ENCODE measurements around the gene SMG6.

The SMG6 gene

DNA sequence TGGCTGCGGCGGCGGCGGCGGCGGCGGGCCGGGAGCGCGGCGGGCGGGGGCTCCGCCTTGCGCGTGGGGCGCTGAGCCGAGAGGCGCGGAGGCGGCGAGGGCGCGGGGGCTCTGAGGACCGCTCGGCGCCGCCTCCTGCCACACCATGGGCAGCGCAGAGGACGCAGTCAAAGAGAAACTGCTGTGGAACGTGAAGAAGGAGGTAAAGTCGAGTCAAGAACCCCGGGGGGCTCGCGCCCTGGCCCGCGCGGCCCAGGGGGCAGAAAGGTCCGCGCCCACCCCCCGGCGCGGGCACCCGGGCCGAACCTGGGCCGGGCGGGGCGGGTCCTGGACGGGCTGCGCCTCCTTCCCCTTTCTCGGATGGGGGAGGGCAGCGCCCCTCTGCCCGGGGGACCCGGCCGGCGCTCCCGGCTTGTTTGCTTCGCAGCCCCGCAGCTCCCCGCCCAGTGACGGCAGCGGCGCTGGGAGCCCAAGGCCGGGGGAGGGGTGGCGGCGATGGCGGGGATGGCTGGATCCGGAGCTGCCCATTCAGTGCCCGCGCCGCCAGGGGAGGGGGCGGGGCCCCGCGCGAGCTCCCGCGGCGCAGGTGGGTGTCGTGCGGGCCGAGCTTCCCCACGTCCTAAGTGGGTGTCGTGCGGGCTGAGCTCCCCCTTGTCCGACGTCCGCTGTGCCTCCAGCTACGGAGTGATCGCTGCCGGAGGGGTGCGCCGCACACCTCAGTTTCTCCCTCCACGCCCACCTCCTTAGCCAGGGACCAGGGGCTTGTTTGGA is 34.1 kb upstream of the SMG6 start:
- peak overlapping the region; percentile 87 for H3K9ac ChIP-seq (ENCODE audit: low read length)
- peak overlapping the region; percentile 12 for H2BK15ac ChIP-seq (ENCODE audit: low read depth, poor library complexity, severe bottlenecking)
- H3K9me3 ChIP-seq (ENCODE audit: control insufficient read depth, low read length): no peaks in the 10 kb centered on the region
- H3K79me1 ChIP-seq (replicated peaks; ENCODE audit: low read length, poor library complexity, severe bottlenecking): peaks cover 17% of the 10 kb centered on the region
- no peaks in the 10 kb centered on the region for H3K27me3 ChIP-seq (ENCODE audit: control insufficient read depth in 1 of 2, insufficient read depth in 1 of 2, low read length in 2 of 2)
- peak overlapping the region; percentile 61 for H3K27ac ChIP-seq (ENCODE audit: low read length, poor library complexity, severe bottlenecking)
- H2AK5ac ChIP-seq (ENCODE audit: low read length, severe bottlenecking): no peak overlapping the region
- peak overlapping the region; percentile 87 for H2BK120ac ChIP-seq (ENCODE audit: low read depth, low read length)
- peak overlapping the region; percentile 65 to 87 for H3K4me3 ChIP-seq (ENCODE audit: insufficient read depth in 1 of 2, low read depth in 1 of 2, low read length in 2 of 2)
- peak overlapping the region; percentile 77 for H2BK5ac ChIP-seq (ENCODE audit: low read depth, low read length, poor library complexity, severe bottlenecking)
- peak overlapping the region; percentile 67 to 88 for H3K14ac ChIP-seq (ENCODE audit: low read length in 2 of 2)
- H3K4ac ChIP-seq (ENCODE audit: low read depth in 1 of 2, low read length in 2 of 2): peak overlapping the region; percentile 38 to 93
- H3K4me2 ChIP-seq (ENCODE audit: low read length, poor library complexity, severe bottlenecking): peak overlapping the region; percentile 73
- peak; percentile 73 for DNase-seq
- peaks cover 15% of the 10 kb centered on the region for H3K4me1 ChIP-seq (ENCODE audit: control insufficient read depth, insufficient read depth, low read depth, low read length)
- 1% methylated on average over 56 of the region's 92 CpGs for WGBS
- peak overlapping the region; percentile 0 for H2AFZ ChIP-seq (ENCODE audit: low read depth, low read length)
- H2BK12ac ChIP-seq (ENCODE audit: low read length in 2 of 2): peak overlapping the region in 1 of 2 experiments; percentile 80
- no peak overlapping the region for H4K8ac ChIP-seq (ENCODE audit: low read length)
- peaks cover 8 to 36% of the 10 kb centered on the region in 2 experiments for H3K36me3 ChIP-seq (ENCODE audit: control insufficient read depth in 1 of 2, insufficient read depth in 2 of 2, low read depth in 1 of 2, low read length in 2 of 2)
- H4K91ac ChIP-seq (ENCODE audit: low read length): peak overlapping the region; percentile 52
- no peak overlapping the region for H3K23ac ChIP-seq (ENCODE audit: low read length in 2 of 2)
- H3K18ac ChIP-seq (ENCODE audit: low read depth in 1 of 2, low read length in 2 of 2): peak overlapping the region; percentile 52 to 92

DNA sequence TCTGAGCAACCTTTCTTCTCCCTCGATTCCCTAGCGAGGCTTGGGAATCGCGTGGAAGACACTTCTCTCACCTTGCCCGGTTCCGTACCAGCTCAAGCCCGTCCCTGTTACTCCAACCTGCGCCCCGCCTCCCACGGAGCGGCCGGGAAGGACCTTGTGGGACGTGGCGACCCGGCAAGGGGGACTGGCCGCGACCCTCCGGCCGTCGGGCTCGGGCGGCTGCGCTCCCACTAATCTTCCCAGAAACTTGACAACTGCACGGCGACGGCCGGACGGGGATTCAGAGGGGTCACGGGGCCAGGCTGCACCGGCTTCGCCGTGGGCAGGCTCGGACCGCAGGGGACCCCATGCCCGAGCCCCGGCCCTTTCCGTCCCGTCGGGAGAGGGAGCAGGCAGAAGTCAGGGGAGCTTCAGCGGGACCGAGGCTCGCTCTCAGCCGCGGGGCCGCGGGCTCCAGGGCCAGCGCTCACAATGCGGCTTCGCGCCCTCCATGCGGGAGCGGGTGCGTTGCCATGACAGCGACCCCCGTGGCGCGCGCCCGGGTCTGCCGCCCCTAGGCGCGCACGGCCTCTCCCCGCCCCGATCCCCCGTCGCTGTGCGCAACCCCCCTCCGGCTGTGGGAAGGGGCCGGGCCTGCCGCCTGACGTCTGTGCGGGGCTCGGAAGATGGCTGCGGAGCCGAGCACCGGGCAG is 33.4 kb upstream of the SMG6 start, which contains the start of gene SGSM2:
Gene SGSM2 (plus strand): TSS at position 650 of the 692 bp plus-strand sequence. CDS start 188 bp downstream, outside the sequence.
- Histone ChIP-seq H4K8ac (ENCODE audit: low read length) (peak within 1 kb of the TSS; percentile 71), H3K4me1 (ENCODE audit: control insufficient read depth, insufficient read depth, low read depth, low read length) (peaks cover 15% of the 10 kb centered on the region), H3K4ac (ENCODE audit: low read depth in 1 of 2, low read length in 2 of 2) (peak within 1 kb of the TSS; percentile 73 to 93), H2AK5ac (ENCODE audit: low read length, severe bottlenecking) (no peak within 1 kb of the TSS), H2BK12ac (ENCODE audit: low read length in 2 of 2) (peak within 1 kb of the TSS in 1 of 2 experiments; percentile 80), H3K27me3 (ENCODE audit: control insufficient read depth in 1 of 2, insufficient read depth in 1 of 2, low read length in 2 of 2) (no peaks in the 10 kb centered on the region), H3K27ac (ENCODE audit: low read length, poor library complexity, severe bottlenecking) (peak within 1 kb of the TSS; percentile 76), H3K4me3 (ENCODE audit: insufficient read depth in 1 of 2, low read depth in 1 of 2, low read length in 2 of 2) (peak within 1 kb of the TSS; percentile 65 to 94), H3K9me3 (ENCODE audit: control insufficient read depth, low read length) (no peaks in the 10 kb centered on the region), H3K36me3 (ENCODE audit: control insufficient read depth in 1 of 2, insufficient read depth in 2 of 2, low read depth in 1 of 2, low read length in 2 of 2) (peaks cover 10 to 42% of the 10 kb centered on the region in 2 experiments), H4K91ac (ENCODE audit: low read length) (peak within 1 kb of the TSS; percentile 52), H3K18ac (ENCODE audit: low read depth in 1 of 2, low read length in 2 of 2) (peak within 1 kb of the TSS; percentile 52 to 92), H2BK5ac (ENCODE audit: low read depth, low read length, poor library complexity, severe bottlenecking) (peak within 1 kb of the TSS; percentile 77), H3K4me2 (ENCODE audit: low read length, poor library complexity, severe bottlenecking) (peak within 1 kb of the TSS; percentile 73), H3K79me1 (replicated peaks; ENCODE audit: low read length, poor library complexity, severe bottlenecking) (peaks cover 17% of the 10 kb centered on the region), H3K9ac (ENCODE audit: low read length) (peak within 1 kb of the TSS; percentile 94), H2AFZ (ENCODE audit: low read depth, low read length) (peak within 1 kb of the TSS; percentile 86), H3K23ac (ENCODE audit: low read length in 2 of 2) (peak within 1 kb of the TSS in 1 of 2 experiments; percentile 5), H3K14ac (ENCODE audit: low read length in 2 of 2) (peak within 1 kb of the TSS; percentile 67 to 88), H2BK15ac (ENCODE audit: low read depth, poor library complexity, severe bottlenecking) (peak within 1 kb of the TSS; percentile 12), H2BK120ac (ENCODE audit: low read depth, low read length) (peak within 1 kb of the TSS; percentile 87)
- under 1% methylated on average over 61 of the region's 77 CpGs for WGBS
- DNase-seq: peak; percentile 65

DNA sequence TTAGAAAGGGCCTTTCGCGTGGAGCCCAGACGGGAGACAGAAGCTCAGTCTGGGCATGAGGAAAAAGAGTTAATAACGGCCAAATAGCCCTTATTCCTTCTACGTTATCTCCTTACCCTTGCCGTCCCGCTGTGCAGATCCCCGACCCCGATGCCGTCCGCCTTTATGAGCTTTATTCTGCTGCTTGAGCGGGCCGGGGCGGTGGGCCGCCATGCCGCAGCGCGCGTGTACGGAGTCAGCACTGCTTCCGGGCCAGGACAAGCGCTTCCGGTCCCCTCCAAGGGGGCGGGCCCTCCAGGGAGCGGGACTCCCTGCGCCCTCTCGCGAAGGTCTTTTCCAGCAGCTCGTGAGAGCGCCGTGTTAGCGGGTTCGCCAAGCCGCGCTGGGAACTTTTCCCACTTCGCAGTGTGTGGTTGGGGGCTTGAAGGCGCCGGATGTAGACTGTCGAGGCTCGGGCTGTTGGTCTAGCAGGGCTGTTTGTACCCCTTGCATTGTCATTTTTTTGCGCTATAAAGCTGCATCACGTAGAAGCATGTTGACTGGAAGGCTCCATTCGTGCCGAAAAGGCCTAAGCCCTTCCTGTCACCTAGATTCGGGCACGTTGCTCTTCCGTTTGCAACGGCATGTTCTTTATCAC is 32.7 kb upstream of the SMG6 start, which contains the start of gene TSR1:
Gene TSR1 (minus strand): TSS at position 243 of the 637 bp plus-strand sequence. CDS start 30 bp downstream, at position 213.
- H3K14ac ChIP-seq (ENCODE audit: low read length in 2 of 2): peak within 1 kb of the TSS in 1 of 2 experiments; percentile 88
- WGBS: 1% methylated on average over 48 of the region's 48 CpGs
- peak within 1 kb of the TSS; percentile 76 for H3K27ac ChIP-seq (ENCODE audit: low read length, poor library complexity, severe bottlenecking)
- DNase-seq: peak; percentile 95
- H3K4ac ChIP-seq (ENCODE audit: low read depth in 1 of 2, low read length in 2 of 2): peak within 1 kb of the TSS; percentile 73 to 85
- no peaks in the 10 kb centered on the region for H3K9me3 ChIP-seq (ENCODE audit: control insufficient read depth, low read length)
- H3K4me1 ChIP-seq (ENCODE audit: control insufficient read depth, insufficient read depth, low read depth, low read length): peaks cover 15% of the 10 kb centered on the region
- H4K8ac ChIP-seq (ENCODE audit: low read length): peak within 1 kb of the TSS; percentile 81
- H2AK5ac ChIP-seq (ENCODE audit: low read length, severe bottlenecking): no peak within 1 kb of the TSS
- peak within 1 kb of the TSS; percentile 87 for H2BK120ac ChIP-seq (ENCODE audit: low read depth, low read length)
- peak within 1 kb of the TSS; percentile 46 for H4K91ac ChIP-seq (ENCODE audit: low read length)
- peak within 1 kb of the TSS in 1 of 2 experiments; percentile 38 for H2BK12ac ChIP-seq (ENCODE audit: low read length in 2 of 2)
- peak within 1 kb of the TSS; percentile 72 to 94 for H3K4me3 ChIP-seq (ENCODE audit: insufficient read depth in 1 of 2, low read depth in 1 of 2, low read length in 2 of 2)
- peak within 1 kb of the TSS; percentile 86 for H2AFZ ChIP-seq (ENCODE audit: low read depth, low read length)
- peaks cover 15% of the 10 kb centered on the region for H3K79me1 ChIP-seq (replicated peaks; ENCODE audit: low read length, poor library complexity, severe bottlenecking)
- peak within 1 kb of the TSS in 1 of 2 experiments; percentile 5 for H3K23ac ChIP-seq (ENCODE audit: low read length in 2 of 2)
- no peak within 1 kb of the TSS for H2BK15ac ChIP-seq (ENCODE audit: low read depth, poor library complexity, severe bottlenecking)
- H3K4me2 ChIP-seq (ENCODE audit: low read length, poor library complexity, severe bottlenecking): peak within 1 kb of the TSS; percentile 73
- peak within 1 kb of the TSS; percentile 65 to 92 for H3K18ac ChIP-seq (ENCODE audit: low read depth in 1 of 2, low read length in 2 of 2)
- H3K27me3 ChIP-seq (ENCODE audit: control insufficient read depth in 1 of 2, insufficient read depth in 1 of 2, low read length in 2 of 2): no peaks in the 10 kb centered on the region
- H3K36me3 ChIP-seq (ENCODE audit: control insufficient read depth in 1 of 2, insufficient read depth in 2 of 2, low read depth in 1 of 2, low read length in 2 of 2): peaks cover 12 to 42% of the 10 kb centered on the region in 2 experiments
- peak within 1 kb of the TSS; percentile 49 for H2BK5ac ChIP-seq (ENCODE audit: low read depth, low read length, poor library complexity, severe bottlenecking)
- peak within 1 kb of the TSS; percentile 94 for H3K9ac ChIP-seq (ENCODE audit: low read length)
